H9 (cell line): Measurements from ENCODE around the gene ASCC1. TPM values are rescaled to one million over a fixed set of nuclear protein-coding genes. Genes with fewer than 3 reads are reported as not detected.
A peak's percentile ranks its signal among the peaks of the same experiment; 100 is the strongest.

Experiments
- DNase-seq: peaks from one replicate; pipeline ENCODE4 v3.0.0-alpha.2; 2017
- H2AFZ ChIP-seq: one replicate; pipeline ENCODE4 v1.6.1; 2013; ENCODE audit warnings: mild to moderate bottlenecking, low read length, control low read depth, moderate library complexity
- H2AK5ac ChIP-seq: 2 replicates; pipeline ENCODE4 v1.6.1; 2013; ENCODE audit warnings: low read length, control low read depth, mixed read lengths; ENCODE audit not compliant: insufficient read length
- H2BK120ac ChIP-seq: one replicate; pipeline ENCODE4 v1.6.1; 2013; ENCODE audit warnings: low read depth, mild to moderate bottlenecking, low read length, control low read depth, inconsistent platforms; ENCODE audit not compliant: poor library complexity, severe bottlenecking
- H2BK12ac ChIP-seq: 2 replicates; pipeline ENCODE4 v1.6.1; 2013; ENCODE audit warnings: low read length, control low read depth, mixed read lengths, low read depth; ENCODE audit not compliant: insufficient read length
- H2BK15ac ChIP-seq: 2 replicates; pipeline ENCODE4 v1.6.1; 2013; ENCODE audit warnings: low read depth, low read length, control low read depth
- H2BK20ac ChIP-seq: one replicate; pipeline ENCODE4 v1.6.1; 2013; ENCODE audit warnings: low read depth, mild to moderate bottlenecking, low read length, control low read depth, inconsistent platforms; ENCODE audit not compliant: poor library complexity, severe bottlenecking
- H2BK5ac ChIP-seq: 2 replicates; pipeline ENCODE4 v1.6.1; 2013; ENCODE audit warnings: low read length, control low read depth, mixed read lengths; ENCODE audit not compliant: insufficient read length
- H3K14ac ChIP-seq: 2 replicates; pipeline ENCODE4 v1.6.1; 2013; ENCODE audit warnings: low read length, control low read depth; ENCODE audit not compliant: insufficient read depth
- H3K18ac ChIP-seq: 2 replicates; pipeline ENCODE4 v1.6.1; 2013; ENCODE audit warnings: low read depth, mild to moderate bottlenecking, mixed read lengths, low read length, control low read depth; ENCODE audit not compliant: insufficient read length
- H3K23ac ChIP-seq: 2 replicates; pipeline ENCODE4 v1.6.1; 2013; ENCODE audit warnings: low read length, control low read depth, mixed read lengths, low read depth; ENCODE audit not compliant: insufficient read length
- H3K23me2 ChIP-seq: 2 replicates; pipeline ENCODE4 v1.6.1; 2013; ENCODE audit warnings: low read depth, mild to moderate bottlenecking, mixed read lengths, low read length, control low read depth; ENCODE audit not compliant: insufficient read length, poor library complexity, severe bottlenecking
- H3K27ac ChIP-seq: 2 replicates; pipeline ENCODE4 v1.5.1; 2013; ENCODE audit warnings: low read length, control low read depth, mixed read lengths, low read depth; ENCODE audit not compliant: insufficient read length
- H3K27me3 ChIP-seq: 2 replicates; pipeline ENCODE4 v1.6.1; 2013; ENCODE audit warnings: low read length, control low read depth, inconsistent platforms; ENCODE audit not compliant: insufficient read depth
- H3K4ac ChIP-seq: 2 replicates; pipeline ENCODE4 v1.6.1; 2013; ENCODE audit warnings: low read depth, mild to moderate bottlenecking, control low read depth, inconsistent platforms, low read length, moderate library complexity
- H3K4me1 ChIP-seq: 2 replicates; pipeline ENCODE4 v1.6.1; 2013; ENCODE audit warnings: low read length, control low read depth, inconsistent platforms; ENCODE audit not compliant: insufficient read depth
- H3K4me2 ChIP-seq: 2 replicates; pipeline ENCODE4 v1.6.1; 2013; ENCODE audit warnings: low read length, control low read depth, mixed read lengths; ENCODE audit not compliant: insufficient read length, insufficient read depth
- H3K56ac ChIP-seq: 2 replicates; pipeline ENCODE4 v1.6.1; 2013; ENCODE audit warnings: low read depth, mild to moderate bottlenecking, mixed read lengths, low read length, control low read depth; ENCODE audit not compliant: insufficient read length
- H3K79me1 ChIP-seq: 2 replicates; pipeline ENCODE4 v1.6.1; 2013; ENCODE audit warnings: low read depth, mild to moderate bottlenecking, moderate library complexity, low read length, control low read depth, inconsistent platforms; ENCODE audit not compliant: insufficient read depth, poor library complexity, severe bottlenecking
- H3K79me2 ChIP-seq: 2 replicates; pipeline ENCODE4 v1.6.1; 2013; ENCODE audit warnings: low read length, control low read depth, inconsistent platforms; ENCODE audit not compliant: insufficient read depth
- H3K9ac ChIP-seq: 2 replicates; pipeline ENCODE4 v1.6.1; 2013; ENCODE audit warnings: low read length, control low read depth, mixed read lengths; ENCODE audit not compliant: insufficient read length; ENCODE audit errors: extremely low read depth
- H3K9me3 ChIP-seq: one replicate; pipeline ENCODE4 v1.6.1; 2013; ENCODE audit warnings: low read depth, low read length, inconsistent platforms; ENCODE audit not compliant: control insufficient read depth
- H3T11ph ChIP-seq: one replicate; pipeline ENCODE4 v1.6.1; 2013; ENCODE audit warnings: mild to moderate bottlenecking, low read length, control low read depth, inconsistent platforms
- H4K20me1 ChIP-seq: one replicate; pipeline ENCODE4 v1.6.1; 2013; ENCODE audit not compliant: control insufficient read depth, insufficient read length, insufficient read depth
- H4K5ac ChIP-seq: 2 replicates; pipeline ENCODE4 v1.6.1; 2013; ENCODE audit warnings: low read depth, mild to moderate bottlenecking, mixed read lengths, low read length, control low read depth; ENCODE audit not compliant: insufficient read length
- H4K8ac ChIP-seq: replicated peaks from 2 replicates; pipeline ENCODE4 v1.6.1; 2013; ENCODE audit warnings: low read length, control low read depth, mixed read lengths, low read depth; ENCODE audit not compliant: insufficient read length
- H4K91ac ChIP-seq: 2 replicates; pipeline ENCODE4 v1.6.1; 2013; ENCODE audit warnings: low read depth, mild to moderate bottlenecking, moderate library complexity, mixed read lengths, low read length, control low read depth; ENCODE audit not compliant: insufficient read length
- H3K27ac Mint-ChIP-seq, 3 experiments: 2 replicates in 2 of 3; 3 replicates in 1 of 3; pipeline ENCODE4 v1.8.0; 2020 to 2021; ENCODE audit warnings: mixed read lengths in 3 of 3, mild to moderate bottlenecking in 1 of 3, moderate library complexity in 1 of 3
- H3K27me3 Mint-ChIP-seq: 2 replicates; pipeline ENCODE4 v1.8.0; 2021; ENCODE audit warnings: low read depth, mild to moderate bottlenecking, moderate library complexity, mixed read lengths
- H3K36me3 Mint-ChIP-seq, 3 experiments: 2 replicates in 2 of 3; 3 replicates in 1 of 3; pipeline ENCODE4 v1.8.0; 2020 to 2021; ENCODE audit warnings: low read depth in 3 of 3, mixed read lengths in 3 of 3; ENCODE audit not compliant: insufficient read depth in 1 of 3
- H3K4me1 Mint-ChIP-seq, 2 experiments: 2 replicates each; pipeline ENCODE4 v1.8.0; 2020; ENCODE audit warnings: mixed read lengths in 2 of 2
- H3K4me3 Mint-ChIP-seq, 2 experiments: 2 replicates in 1 of 2; 3 replicates in 1 of 2; pipeline ENCODE4 v1.8.0; 2020 to 2021; ENCODE audit warnings: mild to moderate bottlenecking in 2 of 2, mixed read lengths in 2 of 2, moderate library complexity in 1 of 2
- H3K9me3 Mint-ChIP-seq, 2 experiments: 2 replicates in 1 of 2; 3 replicates in 1 of 2; pipeline ENCODE4 v1.8.0; 2020; ENCODE audit warnings: mild to moderate bottlenecking in 2 of 2, mixed read lengths in 2 of 2, moderate library complexity in 1 of 2
- WGBS: extraction: QIAGEN DNeasy Blood & Tissue Kit; methylation state at CpG from one replicate; pipeline ENCODE4 v1.1.7; 2013; ENCODE audit warnings: missing lambda C conversion rate, low lambda C conversion rate, mixed read lengths; ENCODE audit not compliant: insufficient read length; ENCODE audit errors: extremely low coverage; 5-methylcytosine and 5-hydroxymethylcytosine counted together
- total RNA-seq: library from RNA; stranded (reverse); gene quantifications from 2 replicates; pipeline ENCODE4 v1.2.1, GENCODE V29; 2021
- TF ChIP-seq, protein P1 (sequence below): fragments of 200-600 bp; sonication (generic); conservative IDR thresholded peaks from 3 replicates; pipeline ENCODE4 v1.8.0; 2021; ENCODE audit warnings: antibody characterized with exemption, mild to moderate bottlenecking

Gene ASCC1
- total RNA-seq, 1 experiment from 2014 or later, result 41.2 TPM

DNA sequence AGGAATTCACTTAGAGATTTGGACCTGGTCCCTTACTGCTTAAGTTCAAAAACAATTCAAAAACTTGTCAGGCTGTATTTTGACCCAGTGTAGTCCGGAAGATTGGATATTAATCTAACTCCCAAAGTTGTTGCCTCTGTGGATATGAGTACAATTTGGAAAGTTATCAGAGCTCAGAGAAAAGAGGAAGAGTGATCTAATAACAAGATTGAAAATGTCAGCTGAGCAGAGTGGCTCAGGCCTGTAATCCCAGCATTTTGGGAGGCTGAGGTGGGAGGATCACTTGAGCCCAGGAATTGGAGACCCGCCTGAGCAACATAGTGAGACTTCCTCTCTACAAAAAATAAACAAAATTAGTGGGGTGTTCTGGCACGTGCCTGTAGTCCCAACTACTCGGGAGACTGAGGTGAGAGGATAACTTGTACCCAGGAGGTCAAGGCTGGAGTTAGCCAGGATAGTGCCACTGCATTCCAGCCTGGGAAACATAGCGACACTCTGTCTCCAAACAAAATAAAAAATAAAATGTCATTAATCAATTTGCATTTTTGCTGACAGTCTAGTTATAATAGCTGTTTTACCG, 3.2 kb upstream of the ASCC1 start:
- no peak for DNase-seq
- Histone ChIP-seq H3T11ph (no peak overlapping the region), H3K9ac (no peak overlapping the region), H3K14ac (no peak overlapping the region), H3K4me2 (no peak overlapping the region), H3K23me2 (peaks cover 5% of the 10 kb centered on the region), H2AFZ (no peak overlapping the region), H4K8ac (no peak overlapping the region), H2AK5ac (no peak overlapping the region), H3K79me1 (peaks cover 7% of the 10 kb centered on the region), H3K27me3 (no peaks in the 10 kb centered on the region), H3K9me3 (no peaks in the 10 kb centered on the region), H4K20me1 (no peaks in the 10 kb centered on the region), H3K4ac (no peak overlapping the region), H3K4me1 (0 out of 2 replicates have a peak, but pooled peaks cover 2% of the 10 kb centered on the region), H2BK5ac (no peak overlapping the region), H3K18ac (no peak overlapping the region), H2BK20ac (no peak overlapping the region), H2BK15ac (no peak overlapping the region), H2BK12ac (no peak overlapping the region), H3K23ac (no peak overlapping the region), H4K5ac (no peak overlapping the region), H3K79me2 (peaks cover 10% of the 10 kb centered on the region; the same call in 1 of the 2 replicates), H4K91ac (no peak overlapping the region), H3K27ac (no peak overlapping the region), H2BK120ac (no peak overlapping the region), H3K56ac (no peak overlapping the region)
- peaks cover 5 to 27% (median 18%) of the 10 kb centered on the region in 3 experiments; a peak in 6 of 7 replicates for H3K36me3 Mint-ChIP-seq
- TF ChIP-seq, protein P1, sequence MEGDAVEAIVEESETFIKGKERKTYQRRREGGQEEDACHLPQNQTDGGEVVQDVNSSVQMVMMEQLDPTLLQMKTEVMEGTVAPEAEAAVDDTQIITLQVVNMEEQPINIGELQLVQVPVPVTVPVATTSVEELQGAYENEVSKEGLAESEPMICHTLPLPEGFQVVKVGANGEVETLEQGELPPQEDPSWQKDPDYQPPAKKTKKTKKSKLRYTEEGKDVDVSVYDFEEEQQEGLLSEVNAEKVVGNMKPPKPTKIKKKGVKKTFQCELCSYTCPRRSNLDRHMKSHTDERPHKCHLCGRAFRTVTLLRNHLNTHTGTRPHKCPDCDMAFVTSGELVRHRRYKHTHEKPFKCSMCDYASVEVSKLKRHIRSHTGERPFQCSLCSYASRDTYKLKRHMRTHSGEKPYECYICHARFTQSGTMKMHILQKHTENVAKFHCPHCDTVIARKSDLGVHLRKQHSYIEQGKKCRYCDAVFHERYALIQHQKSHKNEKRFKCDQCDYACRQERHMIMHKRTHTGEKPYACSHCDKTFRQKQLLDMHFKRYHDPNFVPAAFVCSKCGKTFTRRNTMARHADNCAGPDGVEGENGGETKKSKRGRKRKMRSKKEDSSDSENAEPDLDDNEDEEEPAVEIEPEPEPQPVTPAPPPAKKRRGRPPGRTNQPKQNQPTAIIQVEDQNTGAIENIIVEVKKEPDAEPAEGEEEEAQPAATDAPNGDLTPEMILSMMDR, result no peak
- WGBS, result no CpG with 5 or more reads among the region's 6 CpGs
- no peaks in the 10 kb centered on the region; a peak in 1 of 5 replicates for H3K9me3 Mint-ChIP-seq
- H3K4me3 Mint-ChIP-seq, result no peak overlapping the region
- peaks cover 18 to 29% of the 10 kb centered on the region in 2 experiments for H3K4me1 Mint-ChIP-seq
- peak overlapping the region in 1 of 3 experiments; percentile 80; a peak in 2 of 7 replicates for H3K27ac Mint-ChIP-seq
- H3K27me3 Mint-ChIP-seq, result peaks cover 3% of the 10 kb centered on the region; the same call in 1 of the 2 replicates
